Astrocyte of the cerebellum (primary cell): ENCODE data around the gene LECT2.

ENCODE experiments used
- DNase-seq: peaks from one replicate; pipeline ENCODE4 v3.0.0-alpha.2; 2011; ENCODE audit warnings: low read depth
- H3K4me3 ChIP-seq: 2 replicates; pipeline ENCODE4 v1.5.1; 2011; ENCODE audit warnings: mild to moderate bottlenecking, low read depth, low read length, moderate library complexity
- in situ Hi-C: cut with HindIII; loops from 2 replicates; pipeline ENCODE4 v1.10.0; 2017; ENCODE audit warnings: low sequenced_read_pairs
- TF ChIP-seq, protein P1 (sequence below): IDR thresholded peaks from 2 replicates; pipeline ENCODE4 v1.5.1; 2012; ENCODE audit warnings: low read length, low read depth, moderate library complexity, mild to moderate bottlenecking; ENCODE audit errors: missing control alignments

The LECT2 gene

DNA sequence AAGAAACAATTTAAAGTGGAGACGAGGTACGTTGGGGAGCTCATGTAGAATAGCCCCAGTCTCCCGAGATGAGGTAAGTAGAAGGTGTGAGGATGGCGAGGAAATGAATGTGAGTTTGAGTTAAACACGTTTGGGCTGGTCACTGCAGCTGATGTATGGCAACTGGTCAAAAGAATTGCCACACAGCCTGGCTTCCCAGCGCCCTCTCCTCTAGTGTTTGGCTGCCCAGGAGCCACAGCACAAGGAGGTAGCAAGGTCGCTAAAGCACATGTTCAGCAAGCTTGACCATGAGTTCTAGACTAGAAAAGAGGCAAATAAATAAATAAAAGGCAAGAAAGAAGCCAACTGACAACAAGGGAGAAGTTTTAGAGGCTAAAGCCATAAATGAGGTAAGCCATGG lies 21.4 kb upstream of the LECT2 start:
- TF ChIP-seq, protein P1, sequence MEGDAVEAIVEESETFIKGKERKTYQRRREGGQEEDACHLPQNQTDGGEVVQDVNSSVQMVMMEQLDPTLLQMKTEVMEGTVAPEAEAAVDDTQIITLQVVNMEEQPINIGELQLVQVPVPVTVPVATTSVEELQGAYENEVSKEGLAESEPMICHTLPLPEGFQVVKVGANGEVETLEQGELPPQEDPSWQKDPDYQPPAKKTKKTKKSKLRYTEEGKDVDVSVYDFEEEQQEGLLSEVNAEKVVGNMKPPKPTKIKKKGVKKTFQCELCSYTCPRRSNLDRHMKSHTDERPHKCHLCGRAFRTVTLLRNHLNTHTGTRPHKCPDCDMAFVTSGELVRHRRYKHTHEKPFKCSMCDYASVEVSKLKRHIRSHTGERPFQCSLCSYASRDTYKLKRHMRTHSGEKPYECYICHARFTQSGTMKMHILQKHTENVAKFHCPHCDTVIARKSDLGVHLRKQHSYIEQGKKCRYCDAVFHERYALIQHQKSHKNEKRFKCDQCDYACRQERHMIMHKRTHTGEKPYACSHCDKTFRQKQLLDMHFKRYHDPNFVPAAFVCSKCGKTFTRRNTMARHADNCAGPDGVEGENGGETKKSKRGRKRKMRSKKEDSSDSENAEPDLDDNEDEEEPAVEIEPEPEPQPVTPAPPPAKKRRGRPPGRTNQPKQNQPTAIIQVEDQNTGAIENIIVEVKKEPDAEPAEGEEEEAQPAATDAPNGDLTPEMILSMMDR, result no peak
- no peak overlapping the region for H3K4me3 ChIP-seq
- in situ Hi-C loops, result loop anchor here (5.0 kb wide), 1 partner anchor 41 kb away; no protein-coding TSS in a partner anchor
- DNase-seq, result no peak

DNA sequence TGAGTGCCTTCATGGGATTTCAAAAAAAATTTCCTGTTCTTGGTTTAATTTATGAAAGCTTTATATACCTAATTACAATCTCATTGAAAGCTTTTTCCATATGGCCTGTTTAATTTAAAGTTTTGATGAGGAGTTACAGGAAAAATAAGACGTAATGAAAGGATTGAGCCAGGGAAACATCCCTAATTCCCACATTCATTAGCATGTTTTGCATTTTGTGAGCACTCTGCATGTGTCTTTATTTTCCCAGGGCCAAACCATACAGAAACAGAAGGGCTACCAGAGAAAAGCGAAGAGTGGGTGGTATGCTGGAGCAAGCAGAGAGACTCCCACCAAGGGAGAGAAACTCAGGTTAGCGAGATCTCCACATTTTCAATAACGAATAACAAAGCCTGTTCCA lies 20.3 kb upstream of the LECT2 start:
- TF ChIP-seq, protein P1, result no peak
- no peak for DNase-seq
- no peak overlapping the region for H3K4me3 ChIP-seq
- in situ Hi-C loops, result loop anchor here (5.0 kb wide), 1 partner anchor 42 kb away; no protein-coding TSS in a partner anchor

DNA sequence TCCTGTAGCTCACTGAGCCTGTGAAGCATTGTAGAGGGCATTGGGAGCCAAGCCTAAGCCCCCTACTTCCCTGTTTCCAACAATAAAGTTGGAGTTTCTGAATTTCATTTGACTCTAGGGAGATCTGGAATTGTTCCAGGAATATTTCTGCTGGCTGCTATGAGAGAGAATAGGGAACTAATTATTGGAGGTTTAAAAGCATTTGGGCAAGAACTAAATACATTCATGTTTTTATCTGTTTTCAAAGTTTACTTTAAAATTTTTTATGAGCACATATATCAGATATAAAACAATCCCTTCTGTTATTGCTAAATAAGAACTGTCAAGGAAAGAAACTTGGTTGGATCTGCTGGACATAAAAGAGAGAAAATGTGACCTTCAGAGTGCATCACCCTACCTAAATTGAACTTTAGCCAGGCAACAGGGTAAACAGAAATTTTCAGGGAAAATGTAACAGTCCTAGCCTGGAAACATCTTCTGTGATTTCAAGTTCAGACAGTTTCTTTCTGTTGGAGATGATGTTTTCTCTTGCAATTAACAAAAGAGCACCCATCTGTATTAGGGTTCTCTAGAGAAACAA lies 19.3 kb upstream of the LECT2 start:
- no peak for DNase-seq
- TF ChIP-seq, protein P1, result no peak
- no peak overlapping the region for H3K4me3 ChIP-seq
- in situ Hi-C loops, result no loop called here

DNA sequence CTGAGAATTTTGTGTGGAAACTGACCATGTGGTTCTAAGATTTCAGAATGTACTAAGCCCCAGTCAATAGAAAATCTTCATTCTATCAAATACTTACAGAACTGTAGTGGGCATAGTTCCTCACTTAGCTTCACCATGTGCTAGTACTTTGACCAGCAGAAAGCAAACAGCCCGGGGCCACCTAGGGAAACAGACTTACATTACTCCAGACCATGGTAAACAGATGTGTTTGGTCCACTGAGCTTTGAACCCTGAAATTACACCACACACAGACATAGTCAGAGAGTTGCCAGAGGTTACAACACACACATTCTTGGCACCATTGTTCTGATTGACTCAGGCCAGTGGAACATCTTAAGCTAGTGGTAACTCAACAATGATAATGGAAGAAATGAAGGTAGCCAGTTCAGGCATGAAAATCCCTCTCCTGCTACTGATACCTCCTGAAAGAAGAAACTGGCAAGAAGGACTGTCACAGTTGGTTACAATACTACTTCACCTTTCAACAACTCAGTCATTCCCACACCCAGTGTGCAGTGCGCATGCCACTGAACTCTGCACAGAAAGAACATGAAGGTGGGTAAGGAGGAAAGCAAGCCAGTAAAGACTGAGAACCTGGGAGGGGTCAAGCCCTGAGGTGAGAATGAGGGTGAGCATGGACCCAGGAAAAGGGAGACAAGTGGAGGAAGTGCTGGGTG lies 18.7 kb upstream of the LECT2 start:
- in situ Hi-C loops, result no loop called here
- TF ChIP-seq, protein P1, result no peak
- DNase-seq, result no peak
- no peak overlapping the region for H3K4me3 ChIP-seq

DNA sequence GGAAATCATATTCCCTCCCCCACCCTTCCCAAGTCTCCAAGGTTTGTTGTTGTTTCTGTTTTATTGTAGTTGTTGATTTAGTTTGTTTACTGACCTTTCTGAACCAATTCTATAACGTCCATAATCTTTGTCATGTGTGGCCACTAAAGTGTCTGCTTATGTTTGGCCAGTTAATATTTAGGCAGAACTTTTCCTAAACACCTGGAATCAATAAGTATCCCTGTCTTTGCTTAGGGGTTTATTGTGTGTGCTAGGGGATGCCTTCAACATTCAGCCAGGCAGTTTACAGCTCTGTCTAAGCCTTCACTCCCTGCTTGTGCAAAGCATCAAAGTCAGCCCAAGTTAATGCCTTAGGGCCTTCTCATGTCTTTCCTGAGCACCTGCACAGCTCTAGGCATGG lies 16.9 kb upstream of the LECT2 start:
- DNase-seq, result no peak
- in situ Hi-C loops, result no loop called here
- no peak overlapping the region for H3K4me3 ChIP-seq
- TF ChIP-seq, protein P1, result no peak

DNA sequence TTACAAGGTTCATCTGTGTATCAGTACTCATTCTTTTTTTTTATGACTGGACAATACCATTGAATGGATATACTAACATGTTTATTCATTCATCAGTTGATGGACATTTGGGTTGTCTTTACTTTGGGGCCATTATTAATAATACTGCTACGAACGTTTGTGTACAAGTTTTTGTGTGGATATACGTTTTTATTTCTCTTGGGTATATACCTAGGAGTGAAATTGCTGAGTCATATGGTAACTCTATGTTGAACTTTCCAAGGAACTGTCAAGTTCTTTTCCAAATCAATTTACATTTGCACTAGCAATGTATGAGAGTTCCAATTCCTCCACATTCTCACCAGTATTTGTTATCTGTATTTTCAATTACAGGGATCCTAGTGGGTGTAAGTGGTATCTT lies 12.0 kb upstream of the LECT2 start:
- TF ChIP-seq, protein P1, result no peak
- in situ Hi-C loops, result no loop called here
- no peak overlapping the region for H3K4me3 ChIP-seq
- no peak for DNase-seq
